Type B pancreatic cell (in vitro differentiated cells): ENCODE data around the gene VSTM2L. TPM values are rescaled to one million over a fixed set of nuclear protein-coding genes. Genes with fewer than 3 reads are reported as not detected.

Source experiments
- DNase-seq: peaks from one replicate; pipeline ENCODE4 v3.0.0; 2021; ENCODE audit warnings: mixed read lengths; ENCODE audit not compliant: unreplicated experiment; ENCODE audit errors: extremely low spot score
- H3K27ac Mint-ChIP-seq: 2 replicates; pipeline ENCODE4 v1.8.0; 2021; ENCODE audit warnings: mild to moderate bottlenecking, mixed read lengths
- H3K27me3 Mint-ChIP-seq: 2 replicates; pipeline ENCODE4 v1.8.0; 2021; ENCODE audit warnings: mixed read lengths
- H3K36me3 Mint-ChIP-seq: 2 replicates; pipeline ENCODE4 v1.8.0; 2021; ENCODE audit warnings: mixed read lengths
- H3K4me1 Mint-ChIP-seq: one replicate; pipeline ENCODE4 v1.8.0; 2021; ENCODE audit warnings: mixed read lengths; ENCODE audit not compliant: unreplicated experiment
- H3K4me3 Mint-ChIP-seq: 2 replicates; pipeline ENCODE4 v1.8.0; 2021; ENCODE audit warnings: mild to moderate bottlenecking, mixed read lengths
- H3K9me3 Mint-ChIP-seq: 2 replicates; pipeline ENCODE4 v1.8.0; 2021; ENCODE audit warnings: mixed read lengths
- CTCF ChIP-seq: fragments of 200-600 bp; sonication (generic); conservative IDR thresholded peaks from 2 replicates; pipeline ENCODE4 v1.5.0; 2021; ENCODE audit warnings: antibody characterized with exemption, mild to moderate bottlenecking
- total RNA-seq: library from RNA; stranded (reverse); gene quantifications from 2 replicates; pipeline ENCODE4 v1.2.1, GENCODE V29; 2021; ENCODE audit warnings: low replicate concordance

Gene VSTM2L
- total RNA-seq, 1 donor from 2014 or later: 11.4 TPM

DNA sequence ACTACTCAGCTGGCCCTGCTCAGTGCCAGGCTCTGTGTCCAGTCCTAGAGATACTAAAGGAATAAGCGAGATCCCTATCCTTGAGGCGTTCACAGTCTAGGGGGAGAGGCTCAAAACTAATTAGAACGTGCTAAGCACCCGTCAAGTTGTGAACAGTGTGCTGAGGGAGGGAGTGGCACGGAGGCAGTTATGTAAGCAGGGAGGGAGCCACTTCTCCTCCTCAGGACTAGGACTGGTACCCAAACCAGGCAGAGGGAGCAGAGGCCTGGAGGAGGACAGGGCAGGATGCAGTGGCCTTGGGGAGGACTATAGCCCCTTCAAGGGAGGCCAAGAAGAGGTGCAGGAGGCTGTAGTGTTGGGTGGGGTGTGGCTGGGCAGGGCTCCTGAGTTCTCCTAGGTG lies 39.6 kb upstream of the VSTM2L start:
- DNase-seq: no peak
- H3K4me1 Mint-ChIP-seq: peaks cover 27% of the 10 kb centered on the region
- H3K27me3 Mint-ChIP-seq: no peaks in the 10 kb centered on the region
- no peak for TF ChIP-seq CTCF
- peaks cover 36% of the 10 kb centered on the region for H3K36me3 Mint-ChIP-seq
- peaks cover under 1% of the 10 kb centered on the region for H3K9me3 Mint-ChIP-seq
- no peak overlapping the region for H3K27ac Mint-ChIP-seq
- peak overlapping the region; percentile 5 for H3K4me3 Mint-ChIP-seq

DNA sequence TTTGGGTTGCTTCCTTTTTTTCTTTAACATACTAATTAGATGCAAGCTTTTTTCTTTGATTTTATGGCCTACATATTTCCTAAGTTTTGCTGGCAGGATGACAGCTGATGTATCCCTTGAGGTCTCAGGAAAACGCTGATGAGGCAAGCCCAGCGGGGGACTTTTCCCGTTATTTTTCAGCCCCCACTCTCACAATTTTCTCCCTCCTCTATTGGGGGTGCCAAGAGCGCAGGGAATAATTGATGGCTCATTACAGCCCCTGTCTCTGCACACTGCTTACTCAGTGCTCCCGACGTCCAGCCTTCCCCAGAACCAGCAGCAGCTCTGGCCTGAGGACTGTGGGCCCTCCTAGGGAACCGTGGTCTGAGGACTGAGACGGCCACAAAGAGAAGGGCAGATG lies 38.6 kb upstream of the VSTM2L start:
- H3K36me3 Mint-ChIP-seq: peaks cover 29% of the 10 kb centered on the region
- no peaks in the 10 kb centered on the region for H3K27me3 Mint-ChIP-seq
- TF ChIP-seq CTCF: no peak
- DNase-seq: no peak
- H3K4me1 Mint-ChIP-seq: peaks cover 34% of the 10 kb centered on the region
- H3K9me3 Mint-ChIP-seq: no peaks in the 10 kb centered on the region
- no peak overlapping the region for H3K4me3 Mint-ChIP-seq
- peak overlapping the region; percentile 12 for H3K27ac Mint-ChIP-seq

DNA sequence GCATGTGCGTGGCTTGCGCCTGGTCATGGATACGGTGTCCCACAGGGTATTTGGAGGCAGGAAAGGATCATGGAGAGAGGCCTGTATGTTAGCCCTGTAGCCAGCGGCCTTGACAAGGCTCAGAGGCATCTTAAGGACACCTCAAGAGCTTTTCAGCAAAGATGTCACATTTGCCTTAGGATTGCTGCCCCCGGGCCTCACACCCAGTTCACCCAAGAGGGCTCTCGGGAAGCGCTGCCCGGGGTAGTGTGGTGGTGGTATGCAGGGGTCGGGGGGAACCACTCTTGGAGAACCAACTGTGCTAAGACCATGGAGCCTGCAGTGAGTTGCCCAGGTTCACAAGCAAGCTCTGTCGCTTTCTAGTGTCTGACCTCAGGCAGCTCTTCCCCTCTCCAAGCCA lies 36.9 kb upstream of the VSTM2L start:
- TF ChIP-seq CTCF: no peak
- H3K4me3 Mint-ChIP-seq: no peak overlapping the region
- H3K36me3 Mint-ChIP-seq: peaks cover 26% of the 10 kb centered on the region
- no peak overlapping the region for H3K27ac Mint-ChIP-seq
- peaks cover 49% of the 10 kb centered on the region for H3K4me1 Mint-ChIP-seq
- no peak for DNase-seq
- no peaks in the 10 kb centered on the region for H3K9me3 Mint-ChIP-seq
- H3K27me3 Mint-ChIP-seq: no peaks in the 10 kb centered on the region

- Mint-ChIP-seq H3K27ac (no peak overlapping the region), H3K4me3 (no peak overlapping the region), H3K36me3 (peaks cover 18% of the 10 kb centered on the region), H3K4me1 (peaks cover 49% of the 10 kb centered on the region), H3K9me3 (no peaks in the 10 kb centered on the region), H3K27me3 (no peaks in the 10 kb centered on the region)
- TF ChIP-seq CTCF: no peak
- no peak for DNase-seq
These were observed 35.4 kb upstream of the VSTM2L start for GRCh38 chr20:37867289-37868195.

DNA sequence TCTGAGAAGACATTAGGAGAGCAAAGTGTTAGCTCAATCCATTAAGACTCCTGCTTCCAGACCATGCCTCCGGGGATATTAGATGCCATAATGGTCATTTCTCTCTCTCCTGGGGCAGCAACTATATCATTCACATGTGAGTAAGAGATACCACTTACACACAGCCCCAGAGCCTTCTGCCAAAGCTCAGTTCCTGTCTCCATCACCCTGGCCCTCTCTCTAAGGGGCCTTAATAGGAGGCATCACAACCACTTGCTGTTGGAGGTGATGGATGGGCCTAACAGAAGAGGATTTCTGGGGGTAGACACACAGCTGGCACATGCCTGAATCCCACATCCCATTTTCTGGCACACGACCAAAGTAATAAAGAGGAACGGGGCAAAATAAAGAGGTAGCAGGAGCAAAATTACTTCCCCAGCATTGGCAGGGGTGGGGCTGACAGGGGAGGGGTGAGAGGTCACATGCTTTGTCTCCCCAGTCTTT lies 34.0 kb upstream of the VSTM2L start:
- no peak for DNase-seq
- H3K27ac Mint-ChIP-seq: no peak overlapping the region
- H3K4me1 Mint-ChIP-seq: peaks cover 43% of the 10 kb centered on the region
- H3K9me3 Mint-ChIP-seq: no peaks in the 10 kb centered on the region
- peaks cover 10% of the 10 kb centered on the region for H3K36me3 Mint-ChIP-seq
- no peak for TF ChIP-seq CTCF
- no peak overlapping the region for H3K4me3 Mint-ChIP-seq
- no peaks in the 10 kb centered on the region for H3K27me3 Mint-ChIP-seq
